HepG2 (cell line): ENCODE measurements around the gene SUPT6H. TPM values are rescaled to one million over a fixed set of nuclear protein-coding genes. Genes with fewer than 3 reads are reported as not detected.

Experiments
- AKNA ChIP-seq: sonication (generic); formaldehyde crosslinking; IDR thresholded peaks from 2 replicates; pipeline ENCODE4 v1.4.0; 2020; ENCODE audit warnings: missing genetic modification reagents, borderline replicate concordance
- ARID4A ChIP-seq: sonication (generic); formaldehyde crosslinking; IDR thresholded peaks from 2 replicates; pipeline ENCODE4 v1.5.0; 2020; ENCODE audit warnings: mild to moderate bottlenecking, missing genetic modification reagents, borderline replicate concordance
- FOXK1 ChIP-seq: sonication (generic); formaldehyde crosslinking; IDR thresholded peaks from 2 replicates; pipeline ENCODE4 v1.4.0; 2020; ENCODE audit warnings: low read depth, missing genetic modification reagents, borderline replicate concordance
- HOXA3 ChIP-seq: sonication (generic); formaldehyde crosslinking; IDR thresholded peaks from 2 replicates; pipeline ENCODE4 v1.5.0; 2020; ENCODE audit warnings: missing genetic modification reagents
- MLXIP ChIP-seq: sonication (generic); formaldehyde crosslinking; IDR thresholded peaks from 2 replicates; pipeline ENCODE4 v1.9.0; 2021; ENCODE audit warnings: missing genetic modification reagents, borderline replicate concordance
- NBN ChIP-seq: fragments of 450-650 bp; conservative IDR thresholded peaks from 2 replicates; pipeline ENCODE4 v1.6.1; 2017
- PHF8 ChIP-seq: sonication (generic); formaldehyde crosslinking; IDR thresholded peaks from 2 replicates; pipeline ENCODE4 v1.5.0; 2020; ENCODE audit warnings: missing genetic modification reagents
- POGZ ChIP-seq: sonication (generic); formaldehyde crosslinking; IDR thresholded peaks from 2 replicates; pipeline ENCODE4 v1.4.0; 2020; ENCODE audit warnings: mild to moderate bottlenecking, missing genetic modification reagents
- RELA ChIP-seq: sonication (generic); formaldehyde crosslinking; IDR thresholded peaks from 2 replicates; pipeline ENCODE4 v1.4.0; 2020; ENCODE audit warnings: missing genetic modification reagents
- SMAD1 ChIP-seq: sonication (generic); formaldehyde crosslinking; IDR thresholded peaks from 2 replicates; pipeline ENCODE4 v1.4.0; 2020; ENCODE audit warnings: missing genetic modification reagents, low read depth, mild to moderate bottlenecking, borderline replicate concordance
- SNAPC5 ChIP-seq: sonication (generic); formaldehyde crosslinking; IDR thresholded peaks from 2 replicates; pipeline ENCODE4 v1.8.1; 2023; ENCODE audit warnings: mild to moderate bottlenecking, missing genetic modification reagents, borderline replicate concordance
- ZC3H13 ChIP-seq: sonication (generic); formaldehyde crosslinking; IDR thresholded peaks from 2 replicates; pipeline ENCODE4 v1.8.1; 2023; ENCODE audit warnings: mild to moderate bottlenecking, missing genetic modification reagents, moderate library complexity
- ZNF329 ChIP-seq: sonication (generic); formaldehyde crosslinking; IDR thresholded peaks from 2 replicates; pipeline ENCODE4 v1.9.0; 2021; ENCODE audit warnings: low read depth, mild to moderate bottlenecking, missing genetic modification reagents
- ZNF414 ChIP-seq: sonication (generic); formaldehyde crosslinking; IDR thresholded peaks from 2 replicates; pipeline ENCODE4 v1.5.0; 2020; ENCODE audit warnings: missing genetic modification reagents
- ZNF841 ChIP-seq: sonication (generic); formaldehyde crosslinking; IDR thresholded peaks from 2 replicates; pipeline ENCODE4 v1.8.1; 2023; ENCODE audit warnings: missing genetic modification reagents, borderline replicate concordance
- polyA plus RNA-seq, 8 experiments: library from polyadenylated mRNA; depleted of rRNA in 3 of 8; stranded (reverse) in 7 of 8; unstranded in 1 of 8; fragments of >200 nt; fragmentation: Illumina TruSeq in 4 of 8; extraction: Trizol in 4 of 8; gene quantifications; 2 replicates each; pipeline versions ENCODE4 v1.2.1 to v1.2.3, GENCODE V29; 2011 to 2016; ENCODE audit warnings: low read depth in 4 of 8, missing spikeins in 1 of 8, mixed read lengths in 1 of 8; ENCODE audit not compliant: insufficient read depth in 1 of 8
- total RNA-seq, 5 experiments: library from RNA; depleted of rRNA; stranded (reverse); fragments of >200 nt; fragmentation: Illumina TruSeq; extraction: Trizol; gene quantifications; 2 replicates each; pipeline ENCODE4 v1.2.3, GENCODE V29; 2016; ENCODE audit warnings: low read depth in 1 of 5

Gene SUPT6H
- total and polyA plus RNA-seq, 2 of the 13 experiments (the other 11 are each of a cell fraction or from before 2014, with no cell fraction given) = 32.7 to 39.9 TPM

- TF ChIP-seq ARID4A (CRISPR knock-in tag) (peak; percentile 84; the same call in 1 of the 2 replicates), ZNF414 (CRISPR knock-in tag) (no peak), SNAPC5 (0 out of 2 replicates have a peak, but pooled peaks have one; percentile 73), SMAD1 (CRISPR knock-in tag) (no peak), ZNF841 (no peak), MLXIP (CRISPR knock-in tag) (no peak), FOXK1 (peak; percentile 80; the same call in 1 of the 2 replicates), ZC3H13 (CRISPR knock-in tag) (peak; percentile 85), ZNF329 (CRISPR knock-in tag) (peak; percentile 72; the same call in 1 of the 2 replicates), HOXA3 (CRISPR knock-in tag) (peak; percentile 85), AKNA (no peak), RELA (CRISPR knock-in tag) (no peak), NBN (no peak), PHF8 (peak; percentile 86), POGZ (CRISPR knock-in tag) (peak; percentile 61; the same call in 1 of the 2 replicates)
Observed at GRCh38 chr17:28644787-28645575, 17.0 kb upstream of the SUPT6H start, which contains the start of gene BLTP2 (continued).
